GM18517 (cell line): ENCODE measurements around the gene WDR64.
"Not testable (repeated sequence)": the region's sequence is repeated elsewhere in the genome, so short reads cannot be mapped to it uniquely, and the experiment has no call there.

Experiments
- ATAC-seq: cut with Tn5 transposase; IDR thresholded peaks from one replicate; pipeline ENCODE4 v1.9.1; 2021; ENCODE audit warnings: mild to moderate bottlenecking, moderate library complexity; ENCODE audit not compliant: unreplicated experiment

WDR64 gene

GRCh38 chr1:241730031-241730430, 78.0 kb downstream of the WDR64 start:
- ATAC-seq: no peak

GRCh38 chr1:241733899-241734298, 81.8 kb downstream of the WDR64 start:
- ATAC-seq: no peak

GRCh38 chr1:241734533-241734932, 82.5 kb downstream of the WDR64 start:
- ATAC-seq: no peak

- not testable (repeated sequence) for ATAC-seq
Observed at GRCh38 chr1:241735493-241735926, 83.4 kb downstream of the WDR64 start.

- no peak for ATAC-seq
Observed at GRCh38 chr1:241736387-241736786, 84.3 kb downstream of the WDR64 start.

- no peak for ATAC-seq
Observed at GRCh38 chr1:241738284-241739078, 86.4 kb downstream of the WDR64 start.

GRCh38 chr1:241742084-241742483, 90.0 kb downstream of the WDR64 start:
- no peak for ATAC-seq

GRCh38 chr1:241744591-241744990, 92.5 kb downstream of the WDR64 start:
- ATAC-seq: no peak

- no peak for ATAC-seq
Observed at GRCh38 chr1:241747992-241748391, 95.9 kb downstream of the WDR64 start.

GRCh38 chr1:241749041-241749944, 97.2 kb downstream of the WDR64 start:
- no peak for ATAC-seq

- no peak for ATAC-seq
Observed at GRCh38 chr1:241749945-241750695, 98.0 kb downstream of the WDR64 start.

- ATAC-seq: no peak
Observed at GRCh38 chr1:241751524-241751923, 99.4 kb downstream of the WDR64 start.

- ATAC-seq: no peak
Observed at GRCh38 chr1:241762713-241763339, 110.7 kb downstream of the WDR64 start.

- ATAC-seq: no peak
Observed at GRCh38 chr1:241765390-241765789, 113.3 kb downstream of the WDR64 start.

GRCh38 chr1:241767737-241768136, 115.7 kb downstream of the WDR64 start:
- ATAC-seq: no peak

GRCh38 chr1:241770115-241770514, 118.0 kb downstream of the WDR64 start:
- no peak for ATAC-seq

- ATAC-seq: no peak
Observed at GRCh38 chr1:241771117-241771516, 119.0 kb downstream of the WDR64 start.

- ATAC-seq: no peak
Observed at GRCh38 chr1:241772932-241773500, 120.9 kb downstream of the WDR64 start.

- no peak for ATAC-seq
Observed at GRCh38 chr1:241773991-241774390, 121.9 kb downstream of the WDR64 start.

- no peak for ATAC-seq
Observed at GRCh38 chr1:241775021-241775420, 122.9 kb downstream of the WDR64 start.
